Central memory CD8-positive, alpha-beta T cell (primary cell): ENCODE data around the gene LGALS9.
A peak's percentile ranks its signal among the peaks of the same experiment; 100 is the strongest.
"Not testable (repeated sequence)": the region's sequence is repeated elsewhere in the genome, so short reads cannot be mapped to it uniquely, and the experiment has no call there.

Experiments used
- ATAC-seq: fragments of 150-1000 bp; cut with Tn5 transposase; replicated peaks from 2 replicates; pipeline ENCODE4 v1.10.0; 2022; ENCODE audit warnings: mild to moderate bottlenecking, moderate FRiP score, moderate number of reproducible peaks; ENCODE audit not compliant: poor library complexity, severe bottlenecking; ENCODE audit errors: extremely low read depth
- DNase-seq, 2 donors: peaks; one replicate each; pipeline ENCODE4 v3.0.0; 2021; ENCODE audit warnings: low spot score in 2 of 2
- H3K27ac Mint-ChIP-seq: one replicate; pipeline ENCODE4 v1.8.0; 2022; ENCODE audit warnings: low read depth, mild to moderate bottlenecking, moderate library complexity, mixed read lengths
- H3K27me3 Mint-ChIP-seq: one replicate; pipeline ENCODE4 v1.8.0; 2022; ENCODE audit warnings: mixed read lengths
- H3K36me3 Mint-ChIP-seq: one replicate; pipeline ENCODE4 v1.8.0; 2022; ENCODE audit warnings: mild to moderate bottlenecking, moderate library complexity, mixed read lengths; ENCODE audit not compliant: insufficient read depth
- H3K4me1 Mint-ChIP-seq: one replicate; pipeline ENCODE4 v1.8.0; 2022; ENCODE audit warnings: mixed read lengths
- H3K4me3 Mint-ChIP-seq: one replicate; pipeline ENCODE4 v1.8.0; 2022; ENCODE audit warnings: mild to moderate bottlenecking, moderate library complexity, mixed read lengths
- H3K9me3 Mint-ChIP-seq: one replicate; pipeline ENCODE4 v1.8.0; 2022; ENCODE audit warnings: mixed read lengths

LGALS9 gene

DNA sequence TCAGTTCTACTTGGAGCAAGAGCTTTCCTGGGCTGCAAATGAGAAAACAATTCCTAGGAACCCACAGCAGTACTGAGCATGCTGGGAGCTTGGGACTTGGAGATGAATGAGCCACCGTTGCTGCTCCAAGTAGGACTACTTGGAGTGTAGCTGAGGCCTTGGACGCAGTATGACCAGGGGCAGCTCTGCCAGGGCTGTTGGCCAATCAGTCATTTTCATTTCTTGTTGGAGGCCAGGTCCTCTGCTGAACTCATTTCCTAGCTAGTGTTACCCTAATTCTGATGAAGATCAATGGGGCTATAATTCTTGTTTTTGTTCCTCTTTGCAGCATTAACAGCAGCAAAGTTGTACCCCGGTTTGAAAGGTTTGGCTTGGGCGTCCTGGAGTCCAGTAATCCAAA is 8.0 kb upstream of the LGALS9 start:
- Mint-ChIP-seq H3K27me3 (no peaks in the 10 kb centered on the region), H3K4me3 (no peak overlapping the region), H3K9me3 (no peaks in the 10 kb centered on the region), H3K4me1 (no peaks in the 10 kb centered on the region), H3K36me3 (peaks cover 15% of the 10 kb centered on the region), H3K27ac (no peak overlapping the region)
- DNase-seq (no peak), ATAC-seq (no peak)

DNA sequence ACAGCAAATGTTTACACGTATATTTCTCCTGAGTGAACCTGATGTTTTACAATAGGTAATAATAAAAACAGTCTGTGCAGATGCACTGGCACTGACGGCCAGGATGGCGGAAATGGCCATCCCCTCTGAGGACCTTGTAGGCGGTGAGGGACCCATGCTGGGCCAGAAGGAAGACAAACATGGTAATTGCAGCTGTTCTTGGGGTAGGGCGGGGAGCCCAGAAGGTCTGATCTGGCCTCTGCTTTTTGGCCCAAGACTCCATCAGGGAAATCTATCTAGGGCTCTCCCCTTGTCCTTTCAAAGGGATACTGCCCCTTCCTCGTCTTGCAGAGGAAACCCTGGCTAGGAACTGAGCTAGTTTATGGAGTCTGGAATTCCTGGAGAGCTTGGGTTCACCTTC is 7.4 kb upstream of the LGALS9 start:
- no peaks in the 10 kb centered on the region for H3K9me3 Mint-ChIP-seq
- no peak for ATAC-seq
- no peak overlapping the region for H3K4me3 Mint-ChIP-seq
- H3K36me3 Mint-ChIP-seq: peaks cover 14% of the 10 kb centered on the region
- no peaks in the 10 kb centered on the region for H3K4me1 Mint-ChIP-seq
- no peak for DNase-seq
- no peaks in the 10 kb centered on the region for H3K27me3 Mint-ChIP-seq
- no peak overlapping the region for H3K27ac Mint-ChIP-seq

DNA sequence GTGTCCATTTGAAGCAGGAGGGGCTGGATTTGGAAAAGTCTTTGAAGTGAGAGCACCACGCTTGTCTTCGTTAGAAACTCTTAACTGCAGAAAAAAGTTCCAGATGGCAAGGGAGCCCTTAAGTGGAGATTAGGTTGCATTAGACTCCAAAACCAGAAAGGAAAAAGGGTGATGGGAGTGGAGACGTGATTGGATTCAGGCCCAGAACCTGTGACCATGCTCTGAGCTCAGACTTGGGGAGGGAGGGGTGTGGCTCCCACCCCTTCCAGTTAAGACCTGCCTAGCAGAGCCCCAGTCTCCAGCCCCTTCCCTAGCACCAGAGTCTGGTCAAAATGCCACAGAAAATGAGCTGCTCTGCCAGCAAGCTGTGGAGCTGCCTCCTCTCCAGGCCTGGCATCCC is 6.4 kb upstream of the LGALS9 start:
- Mint-ChIP-seq H3K4me3 (no peak overlapping the region), H3K9me3 (no peaks in the 10 kb centered on the region), H3K36me3 (peaks cover 11% of the 10 kb centered on the region), H3K27ac (no peak overlapping the region), H3K4me1 (peaks cover 5% of the 10 kb centered on the region), H3K27me3 (no peaks in the 10 kb centered on the region)
- no peak for DNase-seq
- ATAC-seq: no peak

DNA sequence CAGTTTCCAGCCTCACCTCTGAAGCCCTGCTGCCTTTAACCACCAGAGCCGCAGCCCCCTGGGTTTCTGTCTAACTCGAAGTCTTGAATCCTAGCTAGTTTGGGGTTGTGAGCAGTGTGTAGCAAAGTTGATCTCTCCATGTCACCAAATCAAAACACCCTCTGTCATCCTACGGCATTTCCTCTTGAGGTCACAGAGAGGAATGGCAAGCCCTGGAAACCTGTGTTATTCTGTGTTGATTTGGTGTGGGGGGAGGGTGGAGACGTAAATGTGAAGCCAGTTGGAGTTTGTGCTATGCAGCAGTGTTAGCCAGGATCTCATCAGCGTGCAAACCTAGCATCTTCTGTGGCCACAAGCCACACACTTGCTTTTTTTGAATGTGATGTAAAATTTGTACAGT is 5.1 kb upstream of the LGALS9 start:
- H3K27ac Mint-ChIP-seq: no peak overlapping the region
- no peak overlapping the region for H3K4me3 Mint-ChIP-seq
- H3K27me3 Mint-ChIP-seq: no peaks in the 10 kb centered on the region
- peaks cover 13% of the 10 kb centered on the region for H3K4me1 Mint-ChIP-seq
- DNase-seq (no peak), ATAC-seq (no peak)
- peaks cover 11% of the 10 kb centered on the region for H3K36me3 Mint-ChIP-seq
- no peaks in the 10 kb centered on the region for H3K9me3 Mint-ChIP-seq

DNA sequence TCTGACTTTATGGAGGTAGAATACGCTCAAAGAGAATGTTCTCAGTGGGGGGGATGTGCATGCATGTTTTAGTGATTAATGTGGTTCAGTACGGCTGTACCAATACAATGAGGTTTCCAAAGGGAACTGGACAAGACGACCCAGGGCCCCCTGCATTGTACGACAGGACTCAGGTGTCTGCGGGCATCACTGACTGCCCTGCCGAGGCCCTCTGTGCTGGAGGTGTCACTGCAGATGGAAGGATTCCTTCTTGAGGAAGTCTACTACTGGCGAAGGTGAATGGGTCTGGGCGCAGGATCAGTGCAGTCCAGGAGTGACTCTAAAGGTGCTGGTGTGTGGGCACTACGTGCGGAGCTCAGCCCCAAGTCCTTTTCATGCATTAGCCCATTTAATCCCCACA is 3.5 kb upstream of the LGALS9 start:
- no peak for ATAC-seq
- Mint-ChIP-seq H3K4me3 (no peak overlapping the region), H3K36me3 (peaks cover 8% of the 10 kb centered on the region), H3K9me3 (no peaks in the 10 kb centered on the region), H3K4me1 (peaks cover 25% of the 10 kb centered on the region), H3K27me3 (no peaks in the 10 kb centered on the region), H3K27ac (no peak overlapping the region)
- DNase-seq: no peak

DNA sequence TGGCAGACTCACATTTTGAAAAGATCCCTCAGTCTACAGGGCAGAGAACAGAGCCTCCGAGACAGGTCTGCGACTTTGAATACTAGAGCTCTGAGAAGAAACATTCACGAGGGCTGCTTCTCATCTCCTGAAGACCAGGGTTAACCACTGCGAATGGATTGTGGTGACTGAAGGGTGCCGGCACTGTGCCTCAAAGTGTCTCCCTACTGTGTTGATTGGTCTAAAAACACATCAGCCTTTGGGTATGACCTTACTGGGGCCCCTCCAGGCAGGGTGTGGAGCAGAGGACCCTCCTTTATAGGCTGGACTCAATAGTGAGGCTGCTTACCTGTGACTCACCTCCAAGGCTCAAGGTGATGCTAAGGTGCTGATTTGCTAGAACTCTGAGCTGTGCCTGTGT is 2.6 kb upstream of the LGALS9 start:
- peaks cover 25% of the 10 kb centered on the region for H3K4me1 Mint-ChIP-seq
- no peak for DNase-seq
- no peak for ATAC-seq
- H3K4me3 Mint-ChIP-seq: no peak overlapping the region
- H3K27ac Mint-ChIP-seq: no peak overlapping the region
- no peaks in the 10 kb centered on the region for H3K9me3 Mint-ChIP-seq
- no peaks in the 10 kb centered on the region for H3K27me3 Mint-ChIP-seq
- peaks cover 8% of the 10 kb centered on the region for H3K36me3 Mint-ChIP-seq

DNA sequence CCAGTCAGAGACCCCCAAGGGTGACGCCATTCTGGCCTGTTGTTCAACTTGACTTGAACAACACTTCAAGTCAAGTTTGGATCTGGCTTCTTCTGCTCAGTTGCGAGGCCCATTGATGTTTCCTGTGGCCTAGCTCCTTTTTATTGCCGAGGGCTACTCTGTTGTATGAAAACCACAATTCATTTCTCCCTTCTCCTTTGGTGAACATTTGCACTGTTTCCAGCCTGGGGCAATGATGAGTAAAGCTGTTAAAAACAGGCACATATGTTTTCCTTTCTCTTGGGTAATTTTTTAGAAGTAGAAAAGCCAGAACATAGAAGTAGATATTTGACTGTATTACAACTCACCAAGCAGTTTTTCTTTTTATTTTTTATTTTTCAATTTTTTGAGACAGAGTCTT is 1.7 kb upstream of the LGALS9 start:
- not testable (repeated sequence) for H3K27ac Mint-ChIP-seq, H3K4me3 Mint-ChIP-seq, ATAC-seq, H3K36me3 Mint-ChIP-seq, DNase-seq, H3K27me3 Mint-ChIP-seq, H3K9me3 Mint-ChIP-seq
- peaks cover 27% of the 10 kb centered on the region for H3K4me1 Mint-ChIP-seq

DNA sequence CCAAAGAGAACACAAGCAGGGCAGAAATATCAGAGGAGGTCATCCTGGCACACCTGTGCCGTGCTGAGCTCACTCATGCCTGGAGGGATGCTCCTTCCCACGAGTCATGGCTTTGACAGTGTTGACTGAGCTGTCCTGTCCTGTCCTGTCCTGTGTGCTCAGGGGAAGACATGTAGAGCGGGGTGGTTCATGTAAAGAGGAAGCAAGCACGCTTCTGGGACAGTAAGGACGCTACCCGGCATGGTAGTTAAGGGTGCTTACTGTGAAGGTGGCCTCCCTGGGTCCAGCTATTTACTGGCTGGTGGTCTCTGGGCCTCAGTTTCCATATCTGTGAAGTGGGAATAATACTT is 398 bp downstream of the LGALS9 start:
- Mint-ChIP-seq H3K36me3 (peaks cover 2% of the 10 kb centered on the region), H3K9me3 (no peaks in the 10 kb centered on the region), H3K4me3 (peak overlapping the region; percentile 85), H3K4me1 (peaks cover 41% of the 10 kb centered on the region), H3K27me3 (no peaks in the 10 kb centered on the region), H3K27ac (peak overlapping the region; percentile 84)
- ATAC-seq (peak; percentile 55), DNase-seq (no peak)

DNA sequence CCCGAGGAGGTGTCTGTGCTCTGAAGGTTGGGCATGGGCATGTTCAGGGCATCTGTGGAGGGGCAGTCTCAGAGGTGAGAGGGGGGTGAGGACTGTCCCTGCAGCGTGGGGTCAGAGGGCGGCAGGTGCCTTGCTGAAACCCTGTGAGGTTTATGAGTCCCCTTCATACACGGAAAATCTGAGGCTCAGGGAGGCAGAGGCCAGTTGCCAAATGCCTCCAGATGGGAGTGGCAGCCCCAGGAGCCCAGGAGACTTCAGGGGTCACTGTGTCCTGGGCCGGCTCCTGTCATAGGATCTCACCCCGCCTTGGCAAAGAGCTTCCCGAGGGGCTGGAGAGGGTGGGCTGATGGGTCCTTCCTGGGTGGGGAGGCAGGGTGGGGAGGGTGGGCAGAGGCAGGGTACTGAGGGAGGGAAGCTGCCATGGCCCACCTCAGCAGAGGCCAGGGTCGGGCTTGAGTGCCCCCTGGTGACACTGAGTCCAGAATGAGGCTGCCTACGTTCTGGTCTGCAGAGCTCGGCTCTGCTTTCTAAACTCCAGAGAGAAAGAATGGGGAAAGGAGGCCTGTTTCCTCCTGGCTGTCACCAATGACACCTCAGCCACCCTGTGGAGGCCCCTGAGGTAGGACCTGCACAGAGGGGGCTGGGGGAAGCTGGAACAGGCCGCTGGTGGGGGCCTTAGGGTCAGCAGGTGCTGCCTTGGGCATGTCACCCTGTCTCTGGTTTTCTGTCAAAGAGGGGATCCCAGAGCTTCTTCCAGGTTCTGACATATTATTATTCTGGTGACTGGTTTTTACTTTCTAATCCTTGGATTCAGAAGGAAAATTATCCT is 1.1 kb downstream of the LGALS9 start:
- ATAC-seq: no peak
- no peaks in the 10 kb centered on the region for H3K9me3 Mint-ChIP-seq

DNA sequence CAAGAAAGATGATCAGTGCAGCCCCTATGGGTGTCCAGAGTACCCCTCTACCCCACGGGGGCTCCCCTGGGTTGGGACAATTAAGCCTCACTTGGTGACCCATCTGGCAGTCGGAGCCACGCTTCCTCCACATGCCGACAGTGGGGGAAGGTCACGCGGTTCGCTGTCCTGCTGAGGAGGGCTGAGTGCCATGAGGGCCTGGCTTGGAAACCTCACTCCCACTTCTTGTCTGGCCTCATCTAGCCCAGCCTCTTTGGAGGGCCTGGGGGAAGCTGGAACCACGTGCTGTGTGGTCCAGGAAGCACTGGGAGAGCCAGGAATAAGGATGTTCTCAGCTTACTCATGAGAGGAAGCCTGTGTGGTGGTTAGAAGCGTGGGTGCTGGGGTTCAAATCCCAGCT is 1.8 kb downstream of the LGALS9 start:
- not testable (repeated sequence) for H3K4me3 Mint-ChIP-seq, H3K9me3 Mint-ChIP-seq, H3K36me3 Mint-ChIP-seq, ATAC-seq, H3K27me3 Mint-ChIP-seq, DNase-seq, H3K27ac Mint-ChIP-seq
- H3K4me1 Mint-ChIP-seq: peaks cover 41% of the 10 kb centered on the region

More for the DNA sequence above, 1.1 kb downstream of the LGALS9 start:
- H3K27ac Mint-ChIP-seq: peak overlapping the region; percentile 84
- no peaks in the 10 kb centered on the region for H3K27me3 Mint-ChIP-seq
- peaks cover 41% of the 10 kb centered on the region for H3K4me1 Mint-ChIP-seq
- peak overlapping the region; percentile 85 for H3K4me3 Mint-ChIP-seq
- peaks cover 2% of the 10 kb centered on the region for H3K36me3 Mint-ChIP-seq
- DNase-seq: no peak

DNA sequence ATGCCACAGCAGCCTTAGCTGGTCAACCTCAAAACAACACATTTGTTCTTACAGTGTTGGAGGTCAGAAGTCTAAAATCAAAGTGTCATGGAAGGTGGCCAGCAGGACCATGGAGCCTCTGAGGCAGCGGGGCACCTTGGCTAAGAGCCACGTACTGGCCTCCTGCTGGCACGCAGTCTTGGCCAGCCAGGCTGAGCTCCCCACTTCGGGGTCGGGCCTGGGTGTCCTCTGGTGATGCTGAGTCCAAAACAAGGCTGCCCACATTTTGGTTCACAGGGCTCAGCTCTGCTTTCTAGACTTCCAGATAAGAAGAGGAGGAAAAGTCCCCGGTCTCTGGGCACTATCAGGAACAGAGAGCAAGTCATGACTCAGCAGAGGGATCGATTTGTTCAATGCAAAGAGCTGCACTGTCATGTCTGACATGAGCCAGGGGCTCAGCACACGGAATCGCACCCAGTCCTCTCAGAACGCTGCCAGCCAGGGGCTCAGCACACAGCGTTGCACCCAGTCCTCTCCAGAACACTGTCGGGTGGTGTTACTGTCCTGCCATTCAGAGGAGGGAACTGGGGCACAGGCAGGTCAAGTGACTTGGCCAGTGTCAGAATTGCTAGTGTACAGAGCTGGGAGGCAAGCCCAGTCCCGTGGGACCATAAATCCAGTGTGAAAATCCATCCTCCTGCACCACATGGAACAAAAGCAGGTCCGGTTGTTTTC is 2.5 kb downstream of the LGALS9 start:
- H3K4me1 Mint-ChIP-seq: peaks cover 41% of the 10 kb centered on the region
- no peaks in the 10 kb centered on the region for H3K9me3 Mint-ChIP-seq
- ATAC-seq (no peak), DNase-seq (no peak)
- no peaks in the 10 kb centered on the region for H3K27me3 Mint-ChIP-seq
- H3K36me3 Mint-ChIP-seq: peaks cover 2% of the 10 kb centered on the region
- no peak overlapping the region for H3K27ac Mint-ChIP-seq
- H3K4me3 Mint-ChIP-seq: no peak overlapping the region

DNA sequence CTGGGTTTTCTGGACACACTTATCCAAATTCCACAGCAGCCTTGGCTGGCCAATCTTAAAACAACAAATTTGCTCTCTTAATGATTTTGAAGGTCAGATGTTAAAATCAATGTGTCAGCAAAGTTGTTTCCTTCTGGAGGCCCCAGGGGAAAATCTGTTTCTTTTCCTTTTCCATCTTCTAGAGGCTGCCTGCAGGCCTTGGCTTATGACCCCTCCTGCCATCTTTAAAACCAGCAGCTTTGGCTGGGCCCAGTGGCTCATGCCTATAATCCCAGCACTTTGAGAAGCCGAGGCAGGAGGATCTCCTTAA is 3.0 kb downstream of the LGALS9 start:
- Mint-ChIP-seq H3K36me3 (peaks cover 2% of the 10 kb centered on the region), H3K27ac (no peak overlapping the region), H3K9me3 (no peaks in the 10 kb centered on the region), H3K4me3 (no peak overlapping the region), H3K4me1 (peaks cover 40% of the 10 kb centered on the region), H3K27me3 (no peaks in the 10 kb centered on the region)
- DNase-seq (no peak), ATAC-seq (no peak)

DNA sequence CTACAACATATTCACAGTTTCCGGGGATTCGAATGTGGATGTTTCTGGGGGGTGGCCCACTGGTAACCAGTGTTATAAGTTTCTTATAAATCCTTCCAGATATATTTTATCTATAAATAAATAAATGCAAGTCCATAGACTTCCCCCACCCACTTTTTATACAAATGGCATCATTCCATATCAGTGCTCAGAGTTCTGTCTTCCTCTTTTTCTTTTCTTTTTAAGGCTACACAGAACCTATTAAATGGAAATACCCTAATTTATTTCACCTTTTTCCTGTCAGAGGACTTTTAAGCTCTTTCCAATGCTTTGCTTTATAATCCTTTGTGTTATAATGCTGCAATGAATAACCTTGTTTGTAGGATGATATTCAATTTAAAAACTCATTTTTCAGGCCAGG is 3.8 kb downstream of the LGALS9 start:
- H3K4me3 Mint-ChIP-seq: no peak overlapping the region
- ATAC-seq (no peak), DNase-seq (no peak)
- H3K27me3 Mint-ChIP-seq: no peaks in the 10 kb centered on the region
- H3K27ac Mint-ChIP-seq: peak overlapping the region; percentile 3
- peaks cover 36% of the 10 kb centered on the region for H3K4me1 Mint-ChIP-seq
- H3K9me3 Mint-ChIP-seq: no peaks in the 10 kb centered on the region
- H3K36me3 Mint-ChIP-seq: peaks cover 2% of the 10 kb centered on the region
